Left lung (tissue), 10 donors: Measurements from ENCODE around the gene INAVA. TPM values are rescaled to one million over a fixed set of nuclear protein-coding genes. Genes with fewer than 3 reads are reported as not detected.
A peak's percentile ranks its signal among the peaks of the same experiment; 100 is the strongest.

Source experiments
- ATAC-seq: fragments of 200-7000 bp; cut with Tn5 transposase; one replicate; pipeline ENCODE4 v1.9.1; 2020; ENCODE audit warnings: moderate library complexity
- DNase-seq, 4 donors: peaks; one replicate each; pipeline ENCODE4 v3.0.0-alpha.2; 2013 to 2020
- H3K27ac ChIP-seq, 2 donors: fragments of 200-600 bp; sonication (generic) in 1 of 2; one replicate each; pipeline versions ENCODE4 v1.5.0 to v1.8.0; 2020 to 2021
- H3K27me3 ChIP-seq, 2 donors: fragments of 200-600 bp; sonication (generic) in 1 of 2; one replicate each; pipeline versions ENCODE4 v1.5.0 to v1.8.0; 2020 to 2021
- H3K36me3 ChIP-seq, 2 donors: fragments of 200-600 bp; sonication (generic) in 1 of 2; one replicate each; pipeline versions ENCODE4 v1.5.0 to v1.8.0; 2020 to 2021
- H3K4me1 ChIP-seq, 2 donors: fragments of 200-600 bp; one replicate each; pipeline ENCODE4 v1.8.0; 2021
- H3K4me3 ChIP-seq, 2 donors: fragments of 200-600 bp; sonication (generic) in 1 of 2; one replicate each; pipeline versions ENCODE4 v1.5.0 to v1.8.0; 2020 to 2021; ENCODE audit warnings: mild to moderate bottlenecking in 1 of 2
- H3K9me3 ChIP-seq, 2 donors: fragments of 200-600 bp; sonication (generic) in 1 of 2; one replicate each; pipeline versions ENCODE4 v1.5.0 to v1.8.0; 2020 to 2021
- intact Hi-C, 2 donors: fragments of 100-400 bp; cut with DNase I; formaldehyde crosslinking; loops; one replicate each; pipeline versions ENCODE4 v1.11.2 to v1.14.2; 2022
- polyA plus RNA-seq, 6 donors: library from polyadenylated mRNA; unstranded; fragments of 120-200 nt; gene quantifications; one replicate each; pipeline ENCODE4 v1.2.1, GENCODE V29; 2013; ENCODE audit not compliant: insufficient read length in 6 of 6
- total RNA-seq, 2 donors: library from RNA; stranded (reverse); fragmentation: NEBNext Ultra II Directional; extraction: Animal tissue kit (Norgen Biotek cat#: 25700); gene quantifications; one replicate each; pipeline ENCODE4 v1.2.1, GENCODE V29; 2021
- TF ChIP-seq, protein P1 (sequence below), 2 donors: fragments of 200-600 bp; sonication (generic) in 1 of 2; IDR thresholded peaks; one replicate each; pipeline versions ENCODE4 v1.5.0 to v1.8.0; 2021; ENCODE audit warnings: antibody characterized with exemption in 2 of 2
- donor health status: DM: no; HTN: yes; CAD: no.
- donor health status: DM: no; HTN: no; CAD: no.

INAVA gene
- total and polyA plus RNA-seq, 8 donors = 5.5 to 25.5 (median 23.1) TPM

GRCh38 chr1:200866116-200866515, 28.6 kb upstream of the INAVA start:
- Histone ChIP-seq H3K4me1 (no peaks in the 10 kb centered on the region), H3K9me3 (no peaks in the 10 kb centered on the region), H3K27me3 (peaks cover 0 to 22% of the 10 kb centered on the region in 2 donors), H3K36me3 (peaks cover 0 to 12% of the 10 kb centered on the region in 2 donors), H3K4me3 (no peak overlapping the region), H3K27ac (no peak overlapping the region)
- intact Hi-C loops = no loop called here
- TF ChIP-seq, protein P1, sequence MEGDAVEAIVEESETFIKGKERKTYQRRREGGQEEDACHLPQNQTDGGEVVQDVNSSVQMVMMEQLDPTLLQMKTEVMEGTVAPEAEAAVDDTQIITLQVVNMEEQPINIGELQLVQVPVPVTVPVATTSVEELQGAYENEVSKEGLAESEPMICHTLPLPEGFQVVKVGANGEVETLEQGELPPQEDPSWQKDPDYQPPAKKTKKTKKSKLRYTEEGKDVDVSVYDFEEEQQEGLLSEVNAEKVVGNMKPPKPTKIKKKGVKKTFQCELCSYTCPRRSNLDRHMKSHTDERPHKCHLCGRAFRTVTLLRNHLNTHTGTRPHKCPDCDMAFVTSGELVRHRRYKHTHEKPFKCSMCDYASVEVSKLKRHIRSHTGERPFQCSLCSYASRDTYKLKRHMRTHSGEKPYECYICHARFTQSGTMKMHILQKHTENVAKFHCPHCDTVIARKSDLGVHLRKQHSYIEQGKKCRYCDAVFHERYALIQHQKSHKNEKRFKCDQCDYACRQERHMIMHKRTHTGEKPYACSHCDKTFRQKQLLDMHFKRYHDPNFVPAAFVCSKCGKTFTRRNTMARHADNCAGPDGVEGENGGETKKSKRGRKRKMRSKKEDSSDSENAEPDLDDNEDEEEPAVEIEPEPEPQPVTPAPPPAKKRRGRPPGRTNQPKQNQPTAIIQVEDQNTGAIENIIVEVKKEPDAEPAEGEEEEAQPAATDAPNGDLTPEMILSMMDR (IDR thresholded peaks at IDR 0.05) = no peak
- ATAC-seq = no peak
- DNase-seq = peak in 1 of 4 donors; percentile 10

DNA sequence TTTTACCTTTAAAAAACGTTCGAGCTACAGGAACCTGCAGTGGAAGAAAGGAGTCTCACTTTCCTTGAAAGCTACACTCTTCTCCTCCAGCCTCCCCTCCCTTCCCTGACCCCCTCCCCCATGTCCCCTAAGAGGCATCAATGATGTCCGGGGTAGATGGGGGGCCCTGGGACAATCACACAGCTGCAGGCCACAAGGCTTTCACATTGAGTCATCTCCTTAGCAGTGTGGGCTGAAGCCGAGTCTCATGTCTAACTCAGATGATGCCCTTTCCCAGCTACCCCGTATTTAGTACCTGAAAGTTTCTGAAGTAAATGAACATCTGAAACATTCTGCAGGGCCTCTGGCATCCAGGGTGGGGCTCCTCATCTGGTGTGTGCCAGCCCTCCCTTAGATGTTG, 28.2 kb upstream of the INAVA start:
- H3K9me3 ChIP-seq = no peaks in the 10 kb centered on the region
- H3K36me3 ChIP-seq = peaks cover 0 to 12% of the 10 kb centered on the region in 2 donors
- H3K4me3 ChIP-seq = no peak overlapping the region
- H3K27me3 ChIP-seq = peaks cover 0 to 26% of the 10 kb centered on the region in 2 donors
- no peak for DNase-seq
- ATAC-seq = peak; percentile 27
- H3K27ac ChIP-seq = no peak overlapping the region
- TF ChIP-seq, protein P1 (IDR thresholded peaks at IDR 0.05) = no peak
- intact Hi-C loops = no loop called here
- no peaks in the 10 kb centered on the region for H3K4me1 ChIP-seq

- Histone ChIP-seq H3K36me3 (peaks cover 0 to 12% of the 10 kb centered on the region in 2 donors), H3K27ac (no peak overlapping the region), H3K9me3 (no peaks in the 10 kb centered on the region), H3K27me3 (peaks cover 3 to 33% of the 10 kb centered on the region in 2 donors), H3K4me1 (no peaks in the 10 kb centered on the region), H3K4me3 (no peak overlapping the region)
- ATAC-seq (no peak), DNase-seq (peak in 1 of 4 donors; percentile 10)
- intact Hi-C loops = no loop called here
- TF ChIP-seq, protein P1 (IDR thresholded peaks at IDR 0.05) = no peak
These were observed 27.5 kb upstream of the INAVA start for GRCh38 chr1:200867018-200867811.

- Histone ChIP-seq H3K27ac (no peak overlapping the region), H3K27me3 (peaks cover 24 to 54% of the 10 kb centered on the region in 2 donors), H3K4me3 (no peak overlapping the region), H3K9me3 (no peaks in the 10 kb centered on the region), H3K36me3 (no peaks in the 10 kb centered on the region), H3K4me1 (peaks cover 12 to 18% of the 10 kb centered on the region in 2 donors)
- intact Hi-C loops = no loop called here
- DNase-seq (no peak), ATAC-seq (no peak)
- TF ChIP-seq, protein P1 (IDR thresholded peaks at IDR 0.05) = no peak
These were observed 25.3 kb upstream of the INAVA start for GRCh38 chr1:200869376-200869752.

- no peaks in the 10 kb centered on the region for H3K36me3 ChIP-seq
- peaks cover 29 to 59% of the 10 kb centered on the region in 2 donors for H3K27me3 ChIP-seq
- no peaks in the 10 kb centered on the region for H3K9me3 ChIP-seq
- no peak overlapping the region for H3K27ac ChIP-seq
- intact Hi-C loops = no loop called here
- DNase-seq (no peak), ATAC-seq (no peak)
- no peak overlapping the region for H3K4me3 ChIP-seq
- H3K4me1 ChIP-seq = peaks cover 12 to 18% of the 10 kb centered on the region in 2 donors
- TF ChIP-seq, protein P1 (IDR thresholded peaks at IDR 0.05) = no peak
These were observed 24.8 kb upstream of the INAVA start for GRCh38 chr1:200869753-200870391.
